Panc1 (cell line): Measurements from ENCODE around the gene CREB3L2. TPM values are rescaled to one million over a fixed set of nuclear protein-coding genes. Genes with fewer than 3 reads are reported as not detected.

Source experiments
- ATAC-seq: fragments of 200-7000 bp; cut with Tn5 transposase; 2 replicates; pipeline ENCODE4 v1.9.1; 2020; ENCODE audit warnings: mild to moderate bottlenecking, moderate library complexity
- BruUV-seq: library from RNA; stranded (reverse); fragments of 400-500 nt; replicated peaks from 2 replicates; lab custom pipeline; 2021; lab: Mats Ljungman, UMichigan
- CTCF ChIA-PET: fragments of 300-600 bp; sonication (Branson Sonifier 250); formaldehyde crosslinking; loops from one replicate; lab custom pipeline; 2022; ENCODE audit warnings: antibody characterized with exemption; lab: Charles Lee
- POLR2A ChIA-PET: fragments of 300-600 bp; sonication (Branson Sonifier 250); formaldehyde crosslinking; loops from one replicate; lab custom pipeline; 2022; ENCODE audit warnings: antibody characterized with exemption; lab: Charles Lee
- DNase-seq: peaks from one replicate; pipeline ENCODE4 v3.0.0-alpha.2; 2010; ENCODE audit warnings: low read depth, low spot score
- H3K27ac ChIP-seq: 2 replicates; pipeline ENCODE4 v1.5.1; 2011; ENCODE audit warnings: mild to moderate bottlenecking, low read length, inconsistent platforms
- H3K27me3 ChIP-seq: fragments of 200-500 bp; sonication (Bioruptor generic); 2 replicates; pipeline ENCODE4 v1.6.0; 2014; ENCODE audit warnings: low read length, inconsistent platforms; ENCODE audit not compliant: control insufficient read depth, insufficient read depth
- H3K36me3 ChIP-seq: fragments of 200-500 bp; sonication (Bioruptor generic); 2 replicates; pipeline ENCODE4 v1.5.1; 2014; ENCODE audit warnings: inconsistent platforms, mild to moderate bottlenecking, low read length, moderate library complexity; ENCODE audit not compliant: control insufficient read depth, insufficient read depth
- H3K4me1 ChIP-seq: 2 replicates; pipeline ENCODE4 v1.5.1; 2011; ENCODE audit warnings: inconsistent platforms, mild to moderate bottlenecking, low read length, moderate library complexity; ENCODE audit not compliant: control insufficient read depth, insufficient read depth
- H3K4me3 ChIP-seq, 2 experiments: 2 replicates each; pipeline ENCODE4 v1.5.1; 2011 to 2012; ENCODE audit warnings: low read depth in 2 of 2, low read length in 2 of 2, mild to moderate bottlenecking in 2 of 2, inconsistent platforms in 1 of 2, moderate library complexity in 1 of 2
- H3K9me3 ChIP-seq: fragments of 200-500 bp; sonication (Bioruptor generic); 2 replicates; pipeline ENCODE4 v1.5.1; 2014; ENCODE audit warnings: low read depth, mild to moderate bottlenecking, inconsistent platforms, low read length, moderate library complexity; ENCODE audit not compliant: control insufficient read depth, insufficient read depth
- POLR2AphosphoS5 ChIP-seq: IDR thresholded peaks from 2 replicates; pipeline ENCODE4 v1.6.1; 2012; ENCODE audit warnings: mild to moderate bottlenecking, low read depth, low read length, moderate library complexity
- SIN3A ChIP-seq: IDR thresholded peaks from 2 replicates; pipeline ENCODE4 v1.6.1; 2012; ENCODE audit warnings: low read depth, mild to moderate bottlenecking, low read length, moderate library complexity, borderline replicate concordance; ENCODE audit not compliant: insufficient read depth
- TCF7L2 ChIP-seq: IDR thresholded peaks from 2 replicates; pipeline ENCODE4 v1.6.1; 2011; ENCODE audit warnings: mild to moderate bottlenecking, low read depth, low read length, inconsistent platforms
- in situ Hi-C: cut with HindIII; loops from 2 replicates; pipeline ENCODE4 v1.10.0; 2016; ENCODE audit warnings: low sequenced_read_pairs, low pct_unique_long_range_greater_than_20kb
- intact Hi-C: fragments of 100-400 bp; cut with micrococcal nuclease; formaldehyde crosslinking; loops from one replicate; pipeline ENCODE4 v1.10.0; 2022; ENCODE audit not compliant: unreplicated experiment
- total RNA-seq: library from RNA; stranded (reverse); gene quantifications from one replicate; pipeline ENCODE4 v1.2.1, GENCODE V29; 2021; ENCODE audit not compliant: unreplicated experiment
- TF ChIP-seq, protein P1 (sequence below), 2 experiments: IDR thresholded peaks; 2 replicates each; pipeline ENCODE4 v1.6.1; 2011 to 2012; ENCODE audit warnings: low read depth in 2 of 2, control low read depth in 1 of 2, low read length in 1 of 2, mild to moderate bottlenecking in 1 of 2, moderate library complexity in 1 of 2; ENCODE audit not compliant: insufficient read depth in 1 of 2
- TF ChIP-seq, protein P2 (sequence below): fragments of 450-650 bp; IDR thresholded peaks from 2 replicates; pipeline ENCODE4 v1.5.1; 2017; ENCODE audit warnings: mild to moderate bottlenecking

CREB3L2 gene
- total RNA-seq, 1 experiment from 2014 or later = 22.7 TPM

DNA sequence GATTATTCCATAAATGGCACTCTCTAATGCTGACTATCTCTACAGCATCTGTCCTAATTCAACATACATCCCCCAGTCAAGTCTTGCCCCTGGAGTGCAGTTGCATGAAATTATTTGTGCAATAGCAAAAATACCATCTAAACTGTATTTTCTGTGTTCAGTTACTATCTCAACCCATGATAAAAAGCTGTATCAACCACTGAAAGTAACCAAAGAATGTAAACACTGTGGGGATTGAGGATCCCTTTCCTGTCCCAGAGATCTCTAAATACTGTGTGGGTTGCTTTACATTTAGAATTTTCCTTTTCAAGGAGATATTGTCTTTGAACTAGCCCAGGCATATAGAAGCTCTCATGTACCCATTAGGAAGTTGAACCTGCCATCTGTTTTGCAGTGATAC, 131.2 kb downstream of the CREB3L2 start:
- ChIA-PET CTCF (no interaction called here), POLR2A (no interaction called here)
- no peaks in the 10 kb centered on the region for H3K9me3 ChIP-seq
- no TSS peak for BruUV-seq
- no peaks in the 10 kb centered on the region for H3K27me3 ChIP-seq
- in situ Hi-C loops (no loop called here), intact Hi-C loops (no loop called here)
- no peaks in the 10 kb centered on the region for H3K36me3 ChIP-seq
- TF ChIP-seq, protein P1, sequence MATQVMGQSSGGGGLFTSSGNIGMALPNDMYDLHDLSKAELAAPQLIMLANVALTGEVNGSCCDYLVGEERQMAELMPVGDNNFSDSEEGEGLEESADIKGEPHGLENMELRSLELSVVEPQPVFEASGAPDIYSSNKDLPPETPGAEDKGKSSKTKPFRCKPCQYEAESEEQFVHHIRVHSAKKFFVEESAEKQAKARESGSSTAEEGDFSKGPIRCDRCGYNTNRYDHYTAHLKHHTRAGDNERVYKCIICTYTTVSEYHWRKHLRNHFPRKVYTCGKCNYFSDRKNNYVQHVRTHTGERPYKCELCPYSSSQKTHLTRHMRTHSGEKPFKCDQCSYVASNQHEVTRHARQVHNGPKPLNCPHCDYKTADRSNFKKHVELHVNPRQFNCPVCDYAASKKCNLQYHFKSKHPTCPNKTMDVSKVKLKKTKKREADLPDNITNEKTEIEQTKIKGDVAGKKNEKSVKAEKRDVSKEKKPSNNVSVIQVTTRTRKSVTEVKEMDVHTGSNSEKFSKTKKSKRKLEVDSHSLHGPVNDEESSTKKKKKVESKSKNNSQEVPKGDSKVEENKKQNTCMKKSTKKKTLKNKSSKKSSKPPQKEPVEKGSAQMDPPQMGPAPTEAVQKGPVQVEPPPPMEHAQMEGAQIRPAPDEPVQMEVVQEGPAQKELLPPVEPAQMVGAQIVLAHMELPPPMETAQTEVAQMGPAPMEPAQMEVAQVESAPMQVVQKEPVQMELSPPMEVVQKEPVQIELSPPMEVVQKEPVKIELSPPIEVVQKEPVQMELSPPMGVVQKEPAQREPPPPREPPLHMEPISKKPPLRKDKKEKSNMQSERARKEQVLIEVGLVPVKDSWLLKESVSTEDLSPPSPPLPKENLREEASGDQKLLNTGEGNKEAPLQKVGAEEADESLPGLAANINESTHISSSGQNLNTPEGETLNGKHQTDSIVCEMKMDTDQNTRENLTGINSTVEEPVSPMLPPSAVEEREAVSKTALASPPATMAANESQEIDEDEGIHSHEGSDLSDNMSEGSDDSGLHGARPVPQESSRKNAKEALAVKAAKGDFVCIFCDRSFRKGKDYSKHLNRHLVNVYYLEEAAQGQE (IDR thresholded peaks at IDR 0.05; ENCODE audit: insufficient read depth in 1 of 2, low read depth in 2 of 2, low read length in 1 of 2) = no peak
- TF ChIP-seq SIN3A (no peak), POLR2AphosphoS5 (no peak), TCF7L2 (no peak)
- TF ChIP-seq, protein P2, sequence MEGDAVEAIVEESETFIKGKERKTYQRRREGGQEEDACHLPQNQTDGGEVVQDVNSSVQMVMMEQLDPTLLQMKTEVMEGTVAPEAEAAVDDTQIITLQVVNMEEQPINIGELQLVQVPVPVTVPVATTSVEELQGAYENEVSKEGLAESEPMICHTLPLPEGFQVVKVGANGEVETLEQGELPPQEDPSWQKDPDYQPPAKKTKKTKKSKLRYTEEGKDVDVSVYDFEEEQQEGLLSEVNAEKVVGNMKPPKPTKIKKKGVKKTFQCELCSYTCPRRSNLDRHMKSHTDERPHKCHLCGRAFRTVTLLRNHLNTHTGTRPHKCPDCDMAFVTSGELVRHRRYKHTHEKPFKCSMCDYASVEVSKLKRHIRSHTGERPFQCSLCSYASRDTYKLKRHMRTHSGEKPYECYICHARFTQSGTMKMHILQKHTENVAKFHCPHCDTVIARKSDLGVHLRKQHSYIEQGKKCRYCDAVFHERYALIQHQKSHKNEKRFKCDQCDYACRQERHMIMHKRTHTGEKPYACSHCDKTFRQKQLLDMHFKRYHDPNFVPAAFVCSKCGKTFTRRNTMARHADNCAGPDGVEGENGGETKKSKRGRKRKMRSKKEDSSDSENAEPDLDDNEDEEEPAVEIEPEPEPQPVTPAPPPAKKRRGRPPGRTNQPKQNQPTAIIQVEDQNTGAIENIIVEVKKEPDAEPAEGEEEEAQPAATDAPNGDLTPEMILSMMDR = no peak
- DNase-seq (no peak), ATAC-seq (no peak)
- no peak overlapping the region for H3K4me3 ChIP-seq
- no peaks in the 10 kb centered on the region; the same call in 1 of the 2 replicates for H3K4me1 ChIP-seq
- H3K27ac ChIP-seq = no peak overlapping the region

DNA sequence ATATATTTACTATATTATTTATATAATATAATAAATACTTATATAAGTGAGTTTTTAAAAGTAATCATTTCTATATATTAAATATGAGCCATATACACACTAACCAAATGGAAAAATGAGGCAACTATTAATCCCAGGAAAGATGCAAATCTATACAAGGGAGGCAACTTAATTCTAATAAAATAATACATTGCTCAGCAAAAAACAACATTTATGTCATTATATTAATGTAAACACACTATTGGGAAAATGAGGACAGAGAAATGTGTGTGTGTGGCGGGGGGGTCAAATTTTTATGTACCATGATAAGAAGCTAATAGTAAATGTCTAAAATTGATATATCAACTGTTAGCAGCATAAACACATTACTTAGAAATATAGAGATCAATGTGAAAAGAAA, 131.8 kb downstream of the CREB3L2 start:
- ChIA-PET POLR2A (no interaction called here), CTCF (no interaction called here)
- TF ChIP-seq, protein P2 = no peak
- TF ChIP-seq, protein P1 (IDR thresholded peaks at IDR 0.05; ENCODE audit: insufficient read depth in 1 of 2, low read depth in 2 of 2, low read length in 1 of 2) = no peak
- no peak for TF ChIP-seq TCF7L2
- TF ChIP-seq SIN3A = no peak
- TF ChIP-seq POLR2AphosphoS5 = no peak
- Histone ChIP-seq H3K9me3 (no peaks in the 10 kb centered on the region), H3K36me3 (no peaks in the 10 kb centered on the region), H3K4me1 (no peaks in the 10 kb centered on the region; the same call in 1 of the 2 replicates), H3K4me3 (no peak overlapping the region), H3K27me3 (no peaks in the 10 kb centered on the region), H3K27ac (no peak overlapping the region)
- DNase-seq (no peak), ATAC-seq (no peak)
- in situ Hi-C loops = no loop called here
- BruUV-seq = no TSS peak
- intact Hi-C loops = no loop called here
